Measurements from ENCODE around the gene GPC5. TPM values are rescaled to one million over a fixed set of nuclear protein-coding genes. Genes with fewer than 3 reads are reported as not detected.

GPC5 gene
- total RNA-seq, 1 experiment from 2014 or later, result not detected

GRCh38 chr13:91534996-91535395, 136.6 kb downstream of the GPC5 start:
- H3K27me3 Mint-ChIP-seq (ENCODE audit: unreplicated experiment), result no peaks in the 10 kb centered on the region
- intact Hi-C loops (cut with micrococcal nuclease; ENCODE audit: unreplicated experiment), result no loop called here
- no TSS peak for BruUV-seq (replicated peaks)
- H3K27ac Mint-ChIP-seq (ENCODE audit: unreplicated experiment), result no peak overlapping the region
- no peaks in the 10 kb centered on the region for H3K4me1 Mint-ChIP-seq (ENCODE audit: low read depth, unreplicated experiment)
- no peaks in the 10 kb centered on the region for H3K9me3 Mint-ChIP-seq (ENCODE audit: low read depth, unreplicated experiment)
- H3K36me3 Mint-ChIP-seq (ENCODE audit: insufficient read depth, unreplicated experiment), result no peaks in the 10 kb centered on the region
- CTCF ChIA-PET, result no interaction called here
- no peak overlapping the region for H3K4me3 Mint-ChIP-seq (ENCODE audit: low read depth, unreplicated experiment)
- no peak for TF ChIP-seq CTCF (IDR thresholded peaks at IDR 0.05; ENCODE audit: unreplicated experiment)
- DNase-seq, result no peak

GRCh38 chr13:91537376-91537775, 139.0 kb downstream of the GPC5 start:
- CTCF ChIA-PET, result no interaction called here
- TF ChIP-seq CTCF (IDR thresholded peaks at IDR 0.05; ENCODE audit: unreplicated experiment), result no peak
- BruUV-seq (replicated peaks), result no TSS peak

GRCh38 chr13:91539286-91540157, 141.1 kb downstream of the GPC5 start:
- BruUV-seq (replicated peaks), result no TSS peak
- CTCF ChIA-PET, result no interaction called here
- DNase-seq, result no peak
- intact Hi-C loops (cut with micrococcal nuclease; ENCODE audit: unreplicated experiment), result no loop called here
- H3K4me3 Mint-ChIP-seq (ENCODE audit: low read depth, unreplicated experiment), result no peak overlapping the region
- H3K27me3 Mint-ChIP-seq (ENCODE audit: unreplicated experiment), result no peaks in the 10 kb centered on the region
- no peak for TF ChIP-seq CTCF (IDR thresholded peaks at IDR 0.05; ENCODE audit: unreplicated experiment)
- no peak overlapping the region for H3K27ac Mint-ChIP-seq (ENCODE audit: unreplicated experiment)
- H3K36me3 Mint-ChIP-seq (ENCODE audit: insufficient read depth, unreplicated experiment), result no peaks in the 10 kb centered on the region
- H3K9me3 Mint-ChIP-seq (ENCODE audit: low read depth, unreplicated experiment), result no peaks in the 10 kb centered on the region
- no peaks in the 10 kb centered on the region for H3K4me1 Mint-ChIP-seq (ENCODE audit: low read depth, unreplicated experiment)

More at GRCh38 chr13:91537376-91537775, 139.0 kb downstream of the GPC5 start:
- Mint-ChIP-seq H3K27ac (ENCODE audit: unreplicated experiment) (no peak overlapping the region), H3K36me3 (ENCODE audit: insufficient read depth, unreplicated experiment) (no peaks in the 10 kb centered on the region), H3K4me1 (ENCODE audit: low read depth, unreplicated experiment) (no peaks in the 10 kb centered on the region), H3K27me3 (ENCODE audit: unreplicated experiment) (no peaks in the 10 kb centered on the region), H3K4me3 (ENCODE audit: low read depth, unreplicated experiment) (no peak overlapping the region), H3K9me3 (ENCODE audit: low read depth, unreplicated experiment) (no peaks in the 10 kb centered on the region)
- intact Hi-C loops (cut with micrococcal nuclease; ENCODE audit: unreplicated experiment), result no loop called here
- no peak for DNase-seq

GRCh38 chr13:91540158-91540736, 141.8 kb downstream of the GPC5 start:
- DNase-seq, result no peak
- H3K9me3 Mint-ChIP-seq (ENCODE audit: low read depth, unreplicated experiment), result no peaks in the 10 kb centered on the region
- intact Hi-C loops (cut with micrococcal nuclease; ENCODE audit: unreplicated experiment), result no loop called here
- no peak overlapping the region for H3K27ac Mint-ChIP-seq (ENCODE audit: unreplicated experiment)
- H3K27me3 Mint-ChIP-seq (ENCODE audit: unreplicated experiment), result no peaks in the 10 kb centered on the region
- no TSS peak for BruUV-seq (replicated peaks)
- CTCF ChIA-PET, result no interaction called here
- H3K4me1 Mint-ChIP-seq (ENCODE audit: low read depth, unreplicated experiment), result no peaks in the 10 kb centered on the region
- TF ChIP-seq CTCF (IDR thresholded peaks at IDR 0.05; ENCODE audit: unreplicated experiment), result no peak
- no peaks in the 10 kb centered on the region for H3K36me3 Mint-ChIP-seq (ENCODE audit: insufficient read depth, unreplicated experiment)
- H3K4me3 Mint-ChIP-seq (ENCODE audit: low read depth, unreplicated experiment), result no peak overlapping the region
